HG03095 (cell line): ENCODE measurements around the gene DPH1.
A peak's percentile ranks its signal among the peaks of the same experiment; 100 is the strongest.

ENCODE experiments used
- ATAC-seq: cut with Tn5 transposase; IDR thresholded peaks from one replicate; pipeline ENCODE4 v1.9.1; 2021; ENCODE audit warnings: moderate library complexity; ENCODE audit not compliant: unreplicated experiment

The DPH1 gene

DNA sequence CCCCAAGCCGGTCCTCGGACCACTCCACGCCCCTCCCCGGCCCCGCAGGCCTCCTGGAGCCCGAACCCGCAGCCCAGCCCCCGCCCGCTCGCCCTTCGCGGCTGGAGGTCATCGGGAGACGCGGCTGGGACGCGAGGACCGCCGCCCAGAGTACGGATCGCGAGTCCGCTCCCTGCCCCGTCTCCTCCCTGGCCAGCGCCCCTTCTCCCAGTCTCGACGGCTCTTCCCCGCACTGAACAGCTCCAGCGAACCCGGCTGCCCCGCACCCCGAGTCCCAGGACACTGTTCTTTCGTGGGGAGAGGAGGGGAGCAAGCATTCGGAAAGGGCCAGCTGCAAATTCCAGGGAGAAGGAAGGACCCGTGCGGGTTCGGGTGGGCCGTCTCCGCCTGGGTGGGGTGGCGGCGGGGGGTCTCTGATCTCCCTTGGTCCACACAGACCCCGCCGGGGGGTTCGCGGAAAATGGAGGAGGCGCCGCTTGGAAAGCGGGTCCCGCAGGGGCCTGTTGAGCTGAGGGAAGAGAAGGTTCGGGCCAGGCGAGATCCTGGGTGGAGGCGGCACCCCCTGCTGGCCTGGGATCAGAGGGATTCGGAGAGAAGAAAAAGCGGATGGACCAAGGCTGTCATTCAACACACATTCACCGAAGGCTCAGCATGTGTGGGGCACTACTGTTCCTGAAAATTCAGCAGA is 4.2 kb upstream of the DPH1 start:
- no peak for ATAC-seq

GRCh38 chr17:2027528-2028233 is 2.3 kb upstream of the DPH1 start:
- ATAC-seq = no peak

DNA sequence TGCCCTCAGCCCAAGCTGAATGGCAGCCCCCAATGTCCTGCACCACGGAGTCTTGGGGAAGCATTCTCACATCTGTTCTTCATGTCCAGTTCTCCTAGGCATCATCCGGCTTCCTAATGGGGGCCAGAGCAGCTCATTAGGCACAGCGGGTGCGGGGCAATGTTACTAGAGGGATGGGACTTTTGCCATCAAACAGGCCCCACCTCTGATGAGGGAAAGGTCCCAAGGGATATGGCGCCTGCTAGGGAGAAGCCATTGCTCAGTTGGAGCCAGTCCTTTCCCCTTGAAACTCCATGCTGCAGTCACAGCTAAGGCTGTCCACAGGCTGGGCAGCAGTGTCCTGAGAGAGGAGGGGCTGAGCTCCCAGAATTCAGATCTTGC is 1.7 kb upstream of the DPH1 start:
- no peak for ATAC-seq

DNA sequence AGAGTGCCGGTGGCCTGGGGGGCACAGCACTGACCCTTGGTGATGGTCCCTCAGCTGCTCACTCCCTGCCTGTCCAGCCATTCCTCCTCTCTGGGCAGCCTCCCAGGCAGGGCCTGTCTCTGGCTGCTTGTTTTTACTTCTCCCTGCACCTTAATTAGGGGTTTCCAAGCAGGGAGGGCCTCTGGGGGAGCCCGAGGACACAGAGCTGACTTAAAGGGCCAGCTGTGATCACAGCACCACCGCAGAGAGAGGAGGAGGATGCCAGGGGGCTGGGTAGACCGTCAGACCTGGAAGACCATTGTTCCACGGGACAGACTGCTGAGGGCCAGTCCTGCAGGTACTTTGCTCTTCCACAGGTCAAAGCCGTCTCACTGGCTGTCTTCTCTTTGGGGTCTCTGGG is 1.2 kb upstream of the DPH1 start:
- ATAC-seq = no peak

GRCh38 chr17:2030779-2031163 is 818 bp downstream of the DPH1 start:
- no peak for ATAC-seq

GRCh38 chr17:2033153-2033552 is 3.2 kb downstream of the DPH1 start:
- no peak for ATAC-seq

DNA sequence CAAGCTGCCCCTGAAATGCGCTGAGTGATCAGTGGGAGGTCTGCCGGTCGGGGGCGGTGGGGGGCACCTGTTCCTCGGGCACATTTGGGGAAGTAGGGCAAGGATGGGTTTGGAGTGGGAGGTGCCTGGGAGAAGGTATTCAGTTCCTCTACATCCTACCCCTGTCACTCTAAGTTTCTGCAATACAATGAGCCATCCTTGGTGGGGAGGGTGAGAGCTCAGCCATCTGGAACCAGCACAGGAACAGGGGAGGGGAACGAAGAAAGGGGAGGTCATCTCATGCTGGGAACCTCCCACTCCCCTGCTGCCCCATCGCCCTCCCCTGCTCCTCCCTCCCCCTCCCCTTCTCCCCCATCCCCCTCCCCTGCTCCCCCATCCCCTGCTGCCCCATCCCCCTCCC is 4.2 kb downstream of the DPH1 start:
- ATAC-seq = no peak

DNA sequence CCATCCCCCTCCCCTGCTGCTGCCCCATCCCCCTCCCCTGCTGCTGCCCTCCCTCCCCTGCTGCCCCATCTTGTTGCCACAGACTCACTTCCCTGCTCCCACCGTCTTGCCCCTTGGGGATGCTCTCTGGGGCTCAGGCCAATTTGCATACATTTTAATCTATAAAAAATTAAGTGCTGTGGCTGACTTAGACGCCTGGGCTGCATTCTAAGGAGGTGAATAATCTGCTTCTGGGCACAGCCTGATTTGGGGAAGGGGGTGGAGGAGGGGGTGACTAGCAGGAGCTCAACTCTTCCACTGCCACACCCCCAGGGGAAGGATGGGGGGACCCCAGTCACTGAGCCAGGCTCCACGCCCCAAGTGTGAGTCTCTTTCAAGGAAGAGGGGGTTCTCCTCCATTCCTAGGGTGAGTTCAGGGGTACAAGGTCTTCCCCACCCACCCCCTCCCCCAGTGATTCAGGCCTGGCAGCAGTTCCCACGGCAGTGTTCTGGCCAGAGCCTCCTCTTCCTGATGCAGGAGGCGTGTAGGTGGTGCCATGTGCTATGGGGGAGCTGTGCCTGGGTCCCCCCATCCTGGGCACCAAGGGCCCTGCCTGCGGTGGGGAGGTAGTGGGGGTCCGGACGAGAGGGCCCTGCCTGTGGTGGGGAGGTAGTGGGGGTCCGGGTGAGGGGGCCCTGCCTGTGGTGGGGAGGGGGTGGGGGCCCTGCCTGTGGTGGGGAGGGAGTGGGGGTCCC is 5.0 kb downstream of the DPH1 start:
- ATAC-seq = no peak

DNA sequence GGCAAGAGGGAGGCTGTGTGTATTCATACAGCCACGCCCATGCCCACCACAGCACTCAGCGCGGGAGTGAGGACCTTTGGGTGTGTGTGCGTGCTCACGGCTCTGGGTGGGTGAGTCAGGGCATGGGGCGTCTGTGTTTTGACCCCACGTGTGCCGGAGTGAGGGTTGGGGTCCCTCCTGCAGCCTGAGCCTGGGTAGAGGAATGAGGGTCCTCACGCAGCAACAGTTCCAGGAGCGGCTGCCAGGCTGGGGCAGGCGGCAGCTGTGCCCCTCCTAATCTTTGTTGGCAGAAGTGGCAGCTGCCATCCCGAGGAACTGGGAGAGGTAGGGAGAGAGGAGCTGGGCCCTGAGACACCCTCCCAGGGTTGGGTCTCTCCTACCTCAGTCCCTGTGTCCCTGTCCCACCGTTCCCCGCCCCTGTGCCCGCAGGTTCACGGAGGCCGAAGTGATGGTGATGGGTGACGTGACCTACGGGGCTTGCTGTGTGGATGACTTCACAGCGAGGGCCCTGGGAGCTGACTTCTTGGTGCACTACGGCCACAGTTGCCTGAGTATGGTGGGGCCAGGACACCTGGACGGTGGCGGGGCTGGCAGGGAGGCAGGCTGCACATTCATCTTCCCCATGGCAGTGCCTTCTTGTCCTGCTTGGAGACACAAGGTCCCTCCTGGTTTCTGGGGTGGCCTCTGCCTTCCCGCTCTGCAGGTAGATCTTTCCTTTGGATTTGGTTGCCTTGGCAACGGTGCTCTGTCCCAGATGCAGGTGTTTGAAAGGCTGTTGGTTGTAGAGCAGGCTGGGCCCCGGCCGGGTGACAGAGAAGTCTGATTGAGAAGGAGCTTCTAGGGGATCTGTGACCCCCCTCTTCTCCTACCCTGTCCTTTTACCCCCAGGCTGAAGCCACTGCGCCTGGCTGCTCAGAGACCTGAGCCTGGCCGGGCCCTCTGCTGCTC is 5.9 kb downstream of the DPH1 start:
- ATAC-seq = no peak

GRCh38 chr17:2037155-2037554 is 7.2 kb downstream of the DPH1 start:
- no peak for ATAC-seq

DNA sequence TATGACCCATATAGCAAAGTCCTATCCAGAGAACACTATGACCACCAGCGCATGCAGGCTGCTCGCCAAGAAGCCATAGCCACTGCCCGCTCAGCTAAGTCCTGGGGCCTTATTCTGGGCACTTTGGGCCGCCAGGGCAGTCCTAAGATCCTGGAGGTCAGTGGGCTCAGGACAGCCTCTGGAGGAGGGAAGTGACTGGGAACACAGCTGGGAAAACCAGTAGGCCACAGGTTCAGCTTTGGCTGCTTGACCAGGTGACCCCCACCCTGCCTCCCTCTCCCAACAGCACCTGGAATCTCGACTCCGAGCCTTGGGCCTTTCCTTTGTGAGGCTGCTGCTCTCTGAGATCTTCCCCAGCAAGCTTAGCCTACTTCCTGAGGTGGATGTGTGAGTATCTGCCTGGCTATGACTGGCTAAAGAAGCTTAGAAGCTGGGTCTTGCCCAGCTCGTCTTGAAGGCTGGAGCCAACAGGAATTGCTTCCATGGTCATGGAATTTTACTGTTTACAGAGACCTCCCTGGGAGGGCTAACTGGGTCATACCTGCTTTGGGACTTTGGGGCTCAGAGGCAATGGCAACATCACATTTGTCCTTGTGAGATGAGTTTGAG is 10.4 kb downstream of the DPH1 start:
- no peak for ATAC-seq

- ATAC-seq = no peak
Observed at GRCh38 chr17:2040942-2041560, 11.1 kb downstream of the DPH1 start.

DNA sequence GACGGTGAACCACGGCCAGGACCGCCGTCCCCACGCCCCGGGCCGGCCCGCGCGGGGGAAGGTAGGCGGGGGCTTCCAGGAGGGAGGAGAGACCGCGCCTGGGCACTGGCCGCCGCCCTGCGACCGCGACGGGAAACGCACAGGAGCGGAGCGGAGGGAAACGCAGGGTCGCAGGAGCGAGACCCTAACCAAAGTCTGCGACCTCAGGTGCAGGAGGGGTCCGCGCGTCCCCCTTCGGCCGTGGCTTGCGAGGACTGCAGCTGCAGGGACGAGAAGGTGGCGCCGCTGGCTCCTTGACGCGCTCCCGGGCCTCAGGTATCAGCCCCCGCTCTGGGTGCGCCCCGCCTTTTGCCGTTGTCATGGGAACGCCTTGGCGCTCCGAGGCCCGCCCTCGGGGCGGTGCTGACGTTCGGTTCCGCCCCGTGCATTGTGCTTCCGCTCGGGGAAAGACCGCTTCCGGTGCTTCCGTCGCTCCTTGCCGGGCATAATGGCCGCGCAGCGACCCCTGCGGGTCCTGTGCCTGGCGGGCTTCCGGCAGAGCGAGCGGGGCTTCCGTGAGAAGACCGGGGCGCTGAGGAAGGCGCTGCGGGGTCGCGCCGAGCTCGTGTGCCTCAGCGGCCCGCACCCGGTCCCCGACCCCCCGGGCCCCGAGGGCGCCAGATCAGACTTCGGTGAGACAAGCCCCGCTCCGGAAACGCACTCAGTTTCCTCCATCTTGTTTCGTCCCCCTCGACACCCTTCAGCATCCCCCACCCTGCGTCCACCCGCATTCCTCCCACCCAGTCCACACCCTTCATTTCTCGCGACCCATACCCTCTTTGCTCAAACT is 11.8 kb downstream of the DPH1 start, which contains the start of gene OVCA2:
Gene OVCA2 (plus strand): TSS at position 462 of the 829 bp plus-strand sequence. CDS start 26 bp downstream, at position 488.
- peak; percentile 86 for ATAC-seq

- no peak for ATAC-seq
Observed at GRCh38 chr17:2042390-2042847, 12.5 kb downstream of the DPH1 start.

DNA sequence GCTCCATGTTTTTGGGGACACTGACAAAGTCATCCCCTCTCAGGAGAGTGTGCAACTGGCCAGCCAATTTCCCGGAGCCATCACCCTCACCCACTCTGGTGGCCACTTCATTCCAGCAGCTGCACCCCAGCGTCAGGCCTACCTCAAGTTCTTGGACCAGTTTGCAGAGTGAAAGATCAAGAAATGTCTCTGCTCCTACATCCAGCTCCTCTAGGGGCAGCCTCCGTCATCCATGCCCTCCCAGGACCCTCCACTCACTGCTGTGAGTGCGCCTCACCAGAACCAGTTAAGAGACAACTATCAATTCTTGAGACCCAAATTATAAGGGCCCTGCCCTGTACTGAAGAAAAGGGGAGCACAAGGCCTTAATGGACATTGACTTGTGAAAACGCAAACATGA is 13.0 kb downstream of the DPH1 start:
- no peak for ATAC-seq

DNA sequence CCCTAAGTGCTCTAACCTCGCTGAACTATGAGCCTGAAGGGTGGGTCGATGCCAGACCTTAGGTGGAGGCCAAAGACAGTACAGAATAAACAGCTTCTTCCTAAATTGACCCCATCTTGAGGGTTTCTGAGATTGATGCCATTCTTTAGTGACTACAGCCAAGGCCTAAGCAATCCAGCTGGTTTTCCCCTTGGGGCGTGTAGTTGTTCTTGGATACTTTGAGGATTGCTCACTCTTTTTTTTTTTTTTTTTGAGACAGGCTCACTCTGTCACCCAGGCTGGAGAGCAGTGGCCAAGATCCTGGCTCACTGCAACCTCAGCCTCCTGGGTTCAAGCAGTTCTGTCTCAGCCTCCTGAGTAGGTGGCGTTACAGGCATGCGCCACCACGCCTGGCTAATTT is 13.8 kb downstream of the DPH1 start:
- no peak for ATAC-seq

- no peak for ATAC-seq
Observed at GRCh38 chr17:2044263-2044894, 14.4 kb downstream of the DPH1 start.

DNA sequence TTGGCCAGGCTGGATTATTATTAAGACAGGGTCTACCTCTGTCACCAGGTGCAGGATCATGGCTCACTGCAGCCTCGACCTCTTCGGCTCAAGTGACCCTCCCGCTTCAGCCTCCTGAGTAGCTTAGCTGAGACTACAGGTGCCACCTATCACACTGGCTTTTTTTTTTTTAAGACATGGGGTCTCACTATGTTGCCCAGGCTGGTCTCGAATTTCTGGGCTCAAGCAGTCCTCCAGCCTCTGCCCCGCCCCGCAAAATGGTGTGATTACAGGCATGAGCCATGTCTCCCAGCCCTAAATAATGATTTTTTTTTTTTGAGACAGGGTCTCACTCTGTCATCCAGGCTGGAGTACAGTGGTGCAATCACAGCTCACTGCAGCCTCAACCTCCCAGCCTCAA is 17.6 kb downstream of the DPH1 start:
- ATAC-seq = no peak

GRCh38 chr17:2048805-2049204 is 18.9 kb downstream of the DPH1 start:
- ATAC-seq = no peak
